Brain microvascular endothelial cell (primary cell): ENCODE results near the gene CALM1.

Source experiments
- DNase-seq: peaks from one replicate; pipeline ENCODE4 v3.0.0-alpha.2; 2020
- H3K27ac ChIP-seq: fragments of 250-450 bp; sonication (Bioruptor Pico); 2 replicates; pipeline ENCODE4 v1.5.1; 2020; ENCODE audit warnings: mild to moderate bottlenecking, moderate library complexity
- H3K27me3 ChIP-seq: fragments of 250-450 bp; sonication (Bioruptor Pico); replicated peaks from 2 replicates; pipeline ENCODE4 v1.5.1; 2020; ENCODE audit warnings: mild to moderate bottlenecking
- H3K36me3 ChIP-seq: fragments of 250-450 bp; sonication (Bioruptor Pico); replicated peaks from 2 replicates; pipeline ENCODE4 v1.5.1; 2020; ENCODE audit warnings: mild to moderate bottlenecking
- H3K4me3 ChIP-seq: 2 replicates; pipeline ENCODE4 v1.5.1; 2011; ENCODE audit warnings: low read depth, mild to moderate bottlenecking, control low read depth, low read length, moderate library complexity
- in situ Hi-C: cut with HindIII; loops from 2 replicates; pipeline ENCODE4 v1.10.0; 2017; ENCODE audit warnings: low sequenced_read_pairs, low pct_ligation_motif_present
- TF ChIP-seq, protein P1 (sequence below): IDR thresholded peaks from 2 replicates; pipeline ENCODE4 v1.5.1; 2011; ENCODE audit warnings: low read depth, mild to moderate bottlenecking, moderate library complexity, low read length, control low read depth, inconsistent platforms; ENCODE audit errors: missing control alignments

CALM1 gene

DNA sequence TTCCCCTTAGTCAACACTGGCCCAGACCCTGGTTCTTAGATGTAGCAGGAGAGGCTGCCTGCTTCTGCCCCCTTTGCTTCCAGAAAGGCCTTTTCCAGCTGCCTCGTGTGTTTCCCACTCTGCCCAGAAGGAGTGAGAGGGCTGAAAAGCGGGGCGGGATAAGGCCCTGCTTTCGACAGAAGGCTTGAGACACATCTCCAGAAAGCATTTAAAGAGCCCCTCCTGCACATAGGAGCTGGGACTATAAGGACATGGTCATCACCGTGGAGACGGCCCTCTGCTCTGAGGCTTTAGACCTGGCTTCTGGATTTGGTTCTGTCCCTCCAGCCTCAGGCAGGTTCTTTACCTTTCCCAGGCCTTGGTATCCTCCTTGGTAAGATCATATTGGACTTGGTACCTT lies 11.9 kb downstream of the CALM1 start:
- DNase-seq, result peak; percentile 30
- in situ Hi-C loops, result no loop called here
- no peaks in the 10 kb centered on the region for H3K27me3 ChIP-seq
- peak overlapping the region; percentile 48 for H3K27ac ChIP-seq
- H3K4me3 ChIP-seq, result no peak overlapping the region
- peaks cover 30% of the 10 kb centered on the region for H3K36me3 ChIP-seq
- TF ChIP-seq, protein P1, sequence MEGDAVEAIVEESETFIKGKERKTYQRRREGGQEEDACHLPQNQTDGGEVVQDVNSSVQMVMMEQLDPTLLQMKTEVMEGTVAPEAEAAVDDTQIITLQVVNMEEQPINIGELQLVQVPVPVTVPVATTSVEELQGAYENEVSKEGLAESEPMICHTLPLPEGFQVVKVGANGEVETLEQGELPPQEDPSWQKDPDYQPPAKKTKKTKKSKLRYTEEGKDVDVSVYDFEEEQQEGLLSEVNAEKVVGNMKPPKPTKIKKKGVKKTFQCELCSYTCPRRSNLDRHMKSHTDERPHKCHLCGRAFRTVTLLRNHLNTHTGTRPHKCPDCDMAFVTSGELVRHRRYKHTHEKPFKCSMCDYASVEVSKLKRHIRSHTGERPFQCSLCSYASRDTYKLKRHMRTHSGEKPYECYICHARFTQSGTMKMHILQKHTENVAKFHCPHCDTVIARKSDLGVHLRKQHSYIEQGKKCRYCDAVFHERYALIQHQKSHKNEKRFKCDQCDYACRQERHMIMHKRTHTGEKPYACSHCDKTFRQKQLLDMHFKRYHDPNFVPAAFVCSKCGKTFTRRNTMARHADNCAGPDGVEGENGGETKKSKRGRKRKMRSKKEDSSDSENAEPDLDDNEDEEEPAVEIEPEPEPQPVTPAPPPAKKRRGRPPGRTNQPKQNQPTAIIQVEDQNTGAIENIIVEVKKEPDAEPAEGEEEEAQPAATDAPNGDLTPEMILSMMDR, result peak; percentile 18

GRCh38 chr14:90409209-90409730 lies 12.4 kb downstream of the CALM1 start:
- in situ Hi-C loops, result no loop called here

GRCh38 chr14:90412058-90412457 lies 15.2 kb downstream of the CALM1 start:
- TF ChIP-seq, protein P1, result no peak
- no peak for DNase-seq
- Histone ChIP-seq H3K4me3 (no peak overlapping the region), H3K27ac (no peak overlapping the region), H3K27me3 (no peaks in the 10 kb centered on the region), H3K36me3 (no peaks in the 10 kb centered on the region)
- in situ Hi-C loops, result no loop called here

More at GRCh38 chr14:90409209-90409730, 12.4 kb downstream of the CALM1 start:
- H3K4me3 ChIP-seq, result no peak overlapping the region
- DNase-seq, result peak; percentile 98
- peaks cover 24% of the 10 kb centered on the region for H3K36me3 ChIP-seq
- H3K27me3 ChIP-seq, result no peaks in the 10 kb centered on the region
- TF ChIP-seq, protein P1, result no peak
- peak overlapping the region; percentile 52 for H3K27ac ChIP-seq

DNA sequence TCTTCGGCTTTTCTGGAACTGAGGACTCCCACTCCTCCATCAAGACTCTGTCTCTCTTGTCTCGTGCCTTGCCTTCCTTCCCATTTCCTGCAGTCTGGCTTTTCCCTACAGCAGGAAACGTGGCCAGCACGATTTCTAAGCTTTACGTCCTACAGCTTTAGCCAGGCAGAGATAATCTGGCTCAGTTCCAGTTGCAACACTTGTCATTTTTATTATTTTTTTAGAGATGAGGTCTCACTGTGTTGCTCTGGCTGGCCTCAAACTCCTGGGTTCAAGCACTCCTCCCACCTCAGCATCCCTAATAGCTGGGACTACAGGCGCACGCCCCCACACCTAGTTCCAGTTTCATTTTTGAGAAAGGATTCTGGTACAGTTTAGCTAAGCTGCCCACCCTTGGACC lies 19.9 kb downstream of the CALM1 start:
- no peak for DNase-seq
- TF ChIP-seq, protein P1, result no peak
- no peaks in the 10 kb centered on the region for H3K36me3 ChIP-seq
- no peaks in the 10 kb centered on the region for H3K27me3 ChIP-seq
- in situ Hi-C loops, result no loop called here
- H3K4me3 ChIP-seq, result no peak overlapping the region
- H3K27ac ChIP-seq, result no peak overlapping the region

GRCh38 chr14:90418053-90418452 lies 21.2 kb downstream of the CALM1 start:
- H3K4me3 ChIP-seq, result no peak overlapping the region
- TF ChIP-seq, protein P1, result no peak
- H3K27me3 ChIP-seq, result no peaks in the 10 kb centered on the region
- H3K27ac ChIP-seq, result no peak overlapping the region
- no peaks in the 10 kb centered on the region for H3K36me3 ChIP-seq
- DNase-seq, result no peak
- in situ Hi-C loops, result no loop called here

DNA sequence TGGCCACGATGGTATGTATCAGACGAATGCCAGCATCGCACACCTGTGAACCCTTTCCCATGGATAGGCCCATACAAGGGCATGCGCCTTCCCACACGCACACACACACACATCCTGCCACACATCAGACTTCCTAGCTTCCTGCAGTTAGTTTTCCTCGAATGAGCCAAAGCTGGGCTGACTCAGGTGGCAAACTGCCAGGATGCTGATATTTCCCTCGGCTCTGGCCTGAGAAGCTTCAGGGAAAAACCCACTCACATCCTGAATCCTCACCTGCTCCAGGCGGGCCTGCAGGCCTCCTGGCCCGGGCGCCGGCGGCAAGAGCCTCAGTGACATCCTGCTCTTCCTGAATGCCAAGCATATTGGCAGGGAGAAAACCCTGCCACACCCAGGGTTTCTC lies 22.4 kb downstream of the CALM1 start:
- in situ Hi-C loops, result no loop called here

More for the DNA sequence above, 22.4 kb downstream of the CALM1 start:
- peak; percentile 92 for DNase-seq
- no peak overlapping the region for H3K4me3 ChIP-seq
- H3K36me3 ChIP-seq, result no peaks in the 10 kb centered on the region
- H3K27ac ChIP-seq, result no peak overlapping the region
- TF ChIP-seq, protein P1, result no peak
- H3K27me3 ChIP-seq, result no peaks in the 10 kb centered on the region
